Activated T-helper 2 cell treated with anti-CD3 and anti-CD28 coated beads, Interferon-gamma antibody, Interleukin-2, Interleukin-4, amounts not matched to agents 10 μg/mL and 5 μg/mL and 100 μg/mL, durations not matched to agents 14 hours and 24 hours and 36 hours (primary cell): ENCODE measurements around the gene SCGB1C1. TPM values are rescaled to one million over a fixed set of nuclear protein-coding genes. Genes with fewer than 3 reads are reported as not detected.
"Not testable (repeated sequence)": the region's sequence is repeated elsewhere in the genome, so short reads cannot be mapped to it uniquely, and the experiment has no call there.

ENCODE experiments used
- DNase-seq: peaks from one replicate; pipeline ENCODE4 v3.0.0; 2021; ENCODE audit warnings: low spot score
- H3K27ac Mint-ChIP-seq: one replicate; pipeline ENCODE4 v1.8.0; 2021; ENCODE audit warnings: mixed read lengths
- H3K27me3 Mint-ChIP-seq: one replicate; pipeline ENCODE4 v1.8.0; 2021; ENCODE audit warnings: low read depth, mixed read lengths
- H3K36me3 Mint-ChIP-seq: one replicate; pipeline ENCODE4 v1.8.0; 2021; ENCODE audit warnings: low read depth, mixed read lengths
- H3K4me1 Mint-ChIP-seq: one replicate; pipeline ENCODE4 v1.8.0; 2021; ENCODE audit warnings: low read depth, mixed read lengths
- H3K4me3 Mint-ChIP-seq: one replicate; pipeline ENCODE4 v1.8.0; 2021; ENCODE audit warnings: low read depth, mild to moderate bottlenecking, moderate library complexity, mixed read lengths
- H3K9me3 Mint-ChIP-seq: one replicate; pipeline ENCODE4 v1.8.0; 2021; ENCODE audit warnings: mixed read lengths
- intact Hi-C: fragments of 100-400 bp; cut with micrococcal nuclease; formaldehyde crosslinking; loops from one replicate; pipeline ENCODE4 v1.15.1; 2023
- total RNA-seq: library from RNA; stranded (reverse); gene quantifications from 2 replicates; pipeline ENCODE4 v1.2.3, GENCODE V29; 2022

The SCGB1C1 gene
- total RNA-seq, 1 donor from 2014 or later = not detected

GRCh38 chr11:230431-230830 is 37.6 kb downstream of the SCGB1C1 start:
- no peak overlapping the region for H3K27ac Mint-ChIP-seq

DNA sequence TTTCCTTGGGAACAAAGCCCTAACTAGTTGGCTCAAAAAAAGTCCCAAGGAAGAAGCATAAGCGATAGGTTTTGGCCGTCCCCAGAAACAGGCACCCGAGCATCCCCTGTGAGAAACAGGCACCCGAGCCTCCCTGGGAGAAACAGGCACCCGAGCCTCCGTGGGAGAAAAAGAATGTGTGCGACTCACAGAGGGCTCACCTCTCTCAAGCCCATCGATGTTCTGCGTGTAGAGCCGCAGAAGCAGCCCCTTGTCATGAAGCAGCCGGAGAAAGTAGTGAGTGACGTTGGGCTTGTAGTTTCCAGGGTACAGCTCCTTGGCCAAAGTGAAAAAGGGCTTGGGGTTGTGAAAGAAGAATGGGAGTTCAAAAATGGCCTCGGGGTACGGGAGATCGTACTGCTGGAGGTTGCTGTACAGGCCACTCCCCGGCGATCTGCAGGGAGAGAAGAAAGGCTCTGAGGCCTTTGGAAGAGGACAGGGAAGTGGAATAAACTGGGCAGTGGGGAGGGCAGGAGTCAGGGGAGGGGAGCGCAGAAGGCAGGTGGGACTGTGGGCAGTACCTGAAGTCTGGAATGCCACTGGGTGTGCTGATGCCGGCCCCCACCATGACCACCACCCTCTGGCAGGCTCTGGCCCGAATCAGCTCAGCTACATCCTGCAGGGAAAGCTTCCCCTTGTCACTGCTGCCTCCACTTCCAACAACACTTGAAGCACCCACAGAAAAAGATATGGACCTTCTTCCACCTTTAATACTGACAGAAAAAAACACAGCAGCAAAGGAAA is 40.1 kb downstream of the SCGB1C1 start:
- Mint-ChIP-seq H3K36me3 (peaks cover 9% of the 10 kb centered on the region), H3K9me3 (no peaks in the 10 kb centered on the region), H3K27ac (no peak overlapping the region), H3K4me1 (peaks cover 21% of the 10 kb centered on the region), H3K4me3 (no peak overlapping the region), H3K27me3 (no peaks in the 10 kb centered on the region)
- no peak for DNase-seq
- intact Hi-C loops = no loop called here

More at GRCh38 chr11:230431-230830, 37.6 kb downstream of the SCGB1C1 start:
- Mint-ChIP-seq H3K4me1 (peaks cover 18% of the 10 kb centered on the region), H3K27me3 (no peaks in the 10 kb centered on the region), H3K4me3 (no peak overlapping the region), H3K36me3 (peaks cover 6% of the 10 kb centered on the region), H3K9me3 (no peaks in the 10 kb centered on the region)
- DNase-seq = no peak
- intact Hi-C loops = no loop called here

DNA sequence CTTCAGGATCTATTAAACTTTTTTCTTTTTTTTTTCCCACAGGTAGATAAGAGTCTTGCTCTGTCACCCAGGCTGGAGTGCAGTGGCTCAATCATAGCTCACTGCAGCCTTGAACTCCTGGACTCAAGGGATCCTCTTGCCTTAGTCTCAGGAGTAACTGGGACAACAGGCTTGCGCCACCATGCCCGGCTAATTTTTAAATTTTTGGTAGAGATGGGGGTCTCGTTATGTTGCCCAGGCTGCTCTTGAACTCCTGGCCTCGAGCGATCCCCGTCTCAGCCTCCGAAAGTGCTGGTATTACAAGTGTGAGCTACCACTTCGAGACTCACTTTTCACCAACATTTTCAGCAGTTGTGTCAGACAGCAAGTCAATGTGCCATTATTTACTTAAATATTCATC is 42.3 kb downstream of the SCGB1C1 start:
- Mint-ChIP-seq H3K4me1 (peaks cover 39% of the 10 kb centered on the region), H3K9me3 (no peaks in the 10 kb centered on the region), H3K27ac (peak overlapping the region; percentile 92), H3K36me3 (peaks cover 26% of the 10 kb centered on the region), H3K4me3 (peak overlapping the region; percentile 86), H3K27me3 (no peaks in the 10 kb centered on the region)
- intact Hi-C loops = no loop called here
- DNase-seq = no peak

GRCh38 chr11:235609-235996 is 42.7 kb downstream of the SCGB1C1 start:
- intact Hi-C loops = no loop called here
- Mint-ChIP-seq H3K36me3 (peaks cover 27% of the 10 kb centered on the region), H3K27ac (peak overlapping the region; percentile 92), H3K9me3 (no peaks in the 10 kb centered on the region), H3K27me3 (no peaks in the 10 kb centered on the region), H3K4me3 (peak overlapping the region; percentile 86), H3K4me1 (peaks cover 42% of the 10 kb centered on the region)
- no peak for DNase-seq

GRCh38 chr11:235997-236773 is 43.3 kb downstream of the SCGB1C1 start, which contains the start of gene SIRT3:
SIRT3 (minus strand) TSS chr11:236342; CDS start chr11:236328, 14 bp downstream.
- peak within 1 kb of the TSS; percentile 96 for H3K4me3 Mint-ChIP-seq
- peak; percentile 80 for DNase-seq
- peaks cover 44% of the 10 kb centered on the region for H3K4me1 Mint-ChIP-seq
- no peaks in the 10 kb centered on the region for H3K27me3 Mint-ChIP-seq
- peaks cover 29% of the 10 kb centered on the region for H3K36me3 Mint-ChIP-seq
- intact Hi-C loops = loop anchor here (1.0 to 2.0 kb wide), 3 partner anchors 29 to 77 kb away; partner anchors contain the start of genes BET1L and RIC8A
- peak within 1 kb of the TSS; percentile 100 for H3K27ac Mint-ChIP-seq
- H3K9me3 Mint-ChIP-seq = no peaks in the 10 kb centered on the region

DNA sequence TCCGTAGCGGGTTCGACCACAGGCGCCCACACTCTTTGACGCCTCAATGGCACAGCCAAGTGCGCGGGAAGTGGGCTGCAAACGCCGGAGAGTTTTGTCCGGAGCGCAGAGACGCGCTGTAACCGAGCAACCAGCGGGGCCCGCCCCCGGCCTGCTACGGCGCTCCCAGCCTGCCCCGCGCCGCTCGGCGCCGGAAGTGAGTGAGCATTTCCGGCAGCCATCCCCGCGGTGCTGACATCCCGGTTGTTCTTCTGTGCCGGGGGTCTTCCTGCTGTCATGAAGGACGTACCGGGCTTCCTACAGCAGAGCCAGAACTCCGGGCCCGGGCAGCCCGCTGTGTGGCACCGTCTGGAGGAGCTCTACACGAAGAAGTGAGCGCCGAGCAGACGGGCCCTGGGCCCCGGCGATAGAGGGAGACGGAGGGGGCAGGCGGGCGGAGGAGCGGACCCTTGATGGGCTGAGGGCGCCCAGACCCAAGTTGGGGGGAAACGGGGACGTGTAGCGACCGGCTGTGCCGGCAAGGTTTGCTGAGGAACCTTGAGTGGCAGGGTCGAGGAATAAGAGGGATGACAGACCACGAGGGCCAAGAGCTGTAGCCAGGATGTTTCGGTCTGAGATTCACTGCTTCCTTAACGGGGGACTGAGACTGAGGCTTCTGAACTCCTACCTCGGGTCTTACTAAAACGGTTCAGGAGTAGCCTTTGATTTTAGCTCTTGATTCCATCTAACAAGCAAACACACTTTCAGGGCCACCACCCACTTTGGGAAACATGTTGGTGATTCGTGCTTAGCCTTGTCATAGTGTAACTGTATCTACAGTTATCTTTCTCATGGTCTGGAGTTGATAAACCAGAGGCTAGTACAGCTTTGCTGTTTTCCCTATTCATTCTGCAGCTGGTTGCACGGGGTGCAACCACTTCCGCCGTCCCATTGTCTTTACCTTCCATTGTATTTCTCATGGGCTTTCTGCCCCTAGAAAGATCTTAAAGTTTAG is 44.2 kb downstream of the SCGB1C1 start, which contains the start of gene PSMD13:
Gene PSMD13, plus strand, starts transcription at position 203 of the 994 bp plus-strand sequence. Its CDS starts 74 bp downstream, at position 277.
- H3K9me3 Mint-ChIP-seq = no peaks in the 10 kb centered on the region
- H3K36me3 Mint-ChIP-seq = peaks cover 38% of the 10 kb centered on the region
- peaks cover 53% of the 10 kb centered on the region for H3K4me1 Mint-ChIP-seq
- intact Hi-C loops = loop anchor here (1.0 to 2.0 kb wide), 3 partner anchors 30 to 76 kb away; partner anchors contain the start of genes BET1L and RIC8A
- no peaks in the 10 kb centered on the region for H3K27me3 Mint-ChIP-seq
- peak within 1 kb of the TSS; percentile 96 for H3K4me3 Mint-ChIP-seq
- DNase-seq = peak; percentile 87
- peak within 1 kb of the TSS; percentile 100 for H3K27ac Mint-ChIP-seq

GRCh38 chr11:238346-238745 is 45.5 kb downstream of the SCGB1C1 start:
- Mint-ChIP-seq H3K4me1 (peaks cover 58% of the 10 kb centered on the region), H3K27ac (peak overlapping the region; percentile 22), H3K36me3 (peaks cover 49% of the 10 kb centered on the region), H3K4me3 (peak overlapping the region; percentile 96)
- intact Hi-C loops, H3K27me3 Mint-ChIP-seq, H3K9me3 Mint-ChIP-seq, DNase-seq: not testable (repeated sequence)

DNA sequence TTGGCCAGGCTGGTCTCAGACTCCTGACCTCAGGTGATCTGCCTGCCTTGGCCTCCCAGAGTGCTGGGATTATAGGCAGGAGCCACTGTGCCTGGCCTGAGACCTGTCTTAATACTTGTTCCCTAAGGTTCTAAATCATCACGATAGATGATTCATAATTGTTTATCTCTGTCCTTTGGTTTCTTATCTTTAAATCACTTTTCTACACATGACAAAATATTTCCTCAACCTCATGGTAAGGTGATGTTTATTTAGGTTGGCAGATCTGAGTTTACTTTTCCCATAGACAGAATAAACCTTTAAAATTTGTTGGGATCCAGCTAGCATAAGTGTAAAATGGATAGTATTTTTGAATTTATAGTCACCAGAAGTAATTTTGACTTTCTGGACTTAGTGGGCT is 47.4 kb downstream of the SCGB1C1 start:
- peaks cover 59% of the 10 kb centered on the region for H3K4me1 Mint-ChIP-seq
- H3K27ac Mint-ChIP-seq = peak overlapping the region; percentile 50
- peak overlapping the region; percentile 15 for H3K4me3 Mint-ChIP-seq
- DNase-seq = no peak
- H3K9me3 Mint-ChIP-seq = no peaks in the 10 kb centered on the region
- intact Hi-C loops = no loop called here
- H3K27me3 Mint-ChIP-seq = no peaks in the 10 kb centered on the region
- peaks cover 66% of the 10 kb centered on the region for H3K36me3 Mint-ChIP-seq

DNA sequence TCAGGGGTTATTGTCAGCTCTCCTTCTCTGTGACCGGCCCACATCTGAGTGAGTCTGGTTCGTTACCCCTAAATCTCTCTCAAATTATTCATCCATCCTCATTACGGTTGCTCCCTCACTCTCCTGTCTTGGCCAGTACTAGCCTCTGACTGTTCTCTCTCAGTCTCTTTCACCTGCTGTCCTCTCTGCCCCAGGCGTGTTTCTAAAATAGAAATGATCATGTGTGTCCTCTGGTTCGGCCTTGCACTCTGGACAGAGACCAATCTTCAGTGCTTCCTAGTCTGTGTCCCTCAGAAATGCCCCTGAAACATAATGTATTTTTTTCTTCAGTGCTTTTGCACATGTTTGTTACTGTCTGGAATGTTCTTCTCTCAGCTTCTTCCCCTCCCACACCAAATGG is 48.8 kb downstream of the SCGB1C1 start:
- no peak for DNase-seq
- Mint-ChIP-seq H3K9me3 (no peaks in the 10 kb centered on the region), H3K4me3 (no peak overlapping the region), H3K4me1 (peaks cover 52% of the 10 kb centered on the region), H3K27ac (peak overlapping the region; percentile 59), H3K27me3 (no peaks in the 10 kb centered on the region), H3K36me3 (peaks cover 79% of the 10 kb centered on the region)
- intact Hi-C loops = no loop called here

Other genes starting within 250 kb of the SCGB1C1 start
- gene BET1L, start 14.3 kb downstream of the SCGB1C1 start, total RNA-seq = 43.7 and 46.3 TPM in 2 replicates
- gene RIC8A, start 14.6 kb downstream of the SCGB1C1 start, total RNA-seq = 109 and 110 TPM in 2 replicates
- 17.0 and 17.3 TPM in 2 replicates for gene SIRT3, start 43.3 kb downstream of the SCGB1C1 start, total RNA-seq
- gene PSMD13, start 43.9 kb downstream of the SCGB1C1 start, total RNA-seq = 255 and 258 TPM in 2 replicates
- gene NLRP6, start 85.3 kb downstream of the SCGB1C1 start, total RNA-seq = 0.97 and 1.1 TPM in 2 replicates
- 62.0 and 62.8 TPM in 2 replicates for gene PGGHG, start 96.0 kb downstream of the SCGB1C1 start, total RNA-seq
- not detected in 2 replicates for gene IFITM5, start 106.4 kb downstream of the SCGB1C1 start, total RNA-seq
- gene IFITM2, start 114.7 kb downstream of the SCGB1C1 start, total RNA-seq = 680 and 689 TPM in 2 replicates
- 256 and 260 TPM in 2 replicates for gene IFITM1, start 121.0 kb downstream of the SCGB1C1 start, total RNA-seq
- gene IFITM3, start 127.8 kb downstream of the SCGB1C1 start, total RNA-seq = 3.5 and 3.7 TPM in 2 replicates
- gene B4GALNT4, start 176.4 kb downstream of the SCGB1C1 start, total RNA-seq = 1.5 and 2.9 TPM in 2 replicates
- gene PKP3, start 201.1 kb downstream of the SCGB1C1 start, total RNA-seq = not detected in 2 replicates
- 41.5 and 53.4 TPM in 2 replicates for gene SIGIRR, start 221.9 kb downstream of the SCGB1C1 start, total RNA-seq
- gene ANO9, start 248.9 kb downstream of the SCGB1C1 start, total RNA-seq = 35.4 and 36.9 TPM in 2 replicates